SIG-M5 treated with dmso at 0.1 percent for 504 hours (cell line): ENCODE measurements around the gene PLBD2.

Experiments
- DNase-seq: peaks from one replicate; lab custom pipeline; 2025; ENCODE audit not compliant: unreplicated experiment; lab: John Stamatoyannopoulos, UW

Gene PLBD2

GRCh38 chr12:113368331-113368730, 9.9 kb downstream of the PLBD2 start:
- no peak for DNase-seq

- DNase-seq: no peak
These were observed 11.1 kb downstream of the PLBD2 start for GRCh38 chr12:113369391-113369985.

DNA sequence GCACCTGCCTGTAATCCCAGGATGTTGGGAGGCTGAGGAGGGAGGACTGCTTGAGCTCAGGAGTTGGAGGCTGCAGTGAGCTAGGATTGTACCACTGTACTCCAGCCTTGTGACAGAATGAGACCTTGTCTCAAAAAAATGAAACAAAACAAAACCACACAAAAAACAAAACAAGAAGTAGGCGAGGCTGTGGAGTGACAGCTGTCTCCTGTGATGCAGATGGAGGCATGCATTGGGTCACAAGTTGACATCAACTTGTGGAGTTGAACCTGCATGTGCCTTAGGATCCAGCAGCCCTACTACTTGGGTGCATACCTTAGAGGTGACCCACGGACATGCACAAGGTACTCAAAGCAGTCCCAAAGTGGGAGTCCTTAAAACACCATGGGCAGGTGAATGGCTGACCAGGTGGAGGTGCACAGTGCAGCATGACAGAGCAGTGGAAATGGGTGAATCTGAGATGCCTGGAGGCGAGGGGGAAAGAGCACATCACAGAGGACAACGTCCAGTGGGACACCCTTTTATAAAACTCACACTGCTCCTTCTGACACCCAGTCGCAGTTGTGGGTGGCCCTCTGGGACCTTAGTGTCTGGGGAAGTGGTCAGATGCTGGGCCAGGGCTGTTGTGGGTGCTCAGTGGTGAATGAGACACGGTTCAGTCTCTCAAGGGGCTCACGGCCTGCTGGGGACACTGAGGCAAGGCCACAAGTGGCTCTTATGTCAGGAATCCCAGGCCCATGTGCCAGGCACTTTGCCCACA, 12.7 kb downstream of the PLBD2 start:
- no peak for DNase-seq

DNA sequence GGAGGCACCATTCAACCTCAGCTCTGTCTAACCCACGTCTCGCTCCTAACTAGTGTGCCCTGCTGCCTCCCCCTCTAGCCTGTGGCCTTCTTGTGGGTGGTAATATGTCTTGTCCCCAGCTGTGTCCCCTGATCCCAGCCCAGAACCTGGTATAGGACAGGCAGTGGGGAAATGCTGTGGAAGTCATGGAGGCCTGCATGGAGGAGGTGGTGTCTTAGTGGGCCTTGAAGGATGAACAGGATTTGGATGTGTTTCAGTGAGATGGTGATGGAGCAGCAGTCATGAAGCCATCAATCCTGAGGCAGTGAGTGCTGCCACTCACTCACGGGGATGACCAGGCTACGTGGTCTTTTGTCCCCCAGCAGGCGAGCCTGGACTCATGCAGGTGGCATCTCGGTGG, 13.4 kb downstream of the PLBD2 start:
- no peak for DNase-seq

DNA sequence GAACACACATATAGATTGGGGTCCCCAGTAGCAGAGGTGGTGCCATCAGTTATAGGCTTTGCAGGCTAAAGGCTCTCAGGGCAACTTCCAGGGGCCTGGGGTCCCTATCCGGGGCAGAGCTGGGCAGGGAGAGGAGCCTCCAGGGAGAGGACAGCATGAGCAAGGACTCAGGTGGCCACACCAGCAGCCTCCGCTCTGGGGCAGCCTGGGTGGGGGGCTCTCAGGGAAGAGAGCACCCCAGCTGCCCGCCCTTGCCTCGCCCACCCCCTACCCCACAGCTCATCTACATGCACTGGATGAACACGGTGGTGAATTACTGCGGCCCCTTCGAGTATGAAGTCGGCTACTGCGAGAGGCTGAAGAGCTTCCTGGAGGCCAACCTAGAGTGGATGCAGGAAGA, 14.0 kb downstream of the PLBD2 start:
- no peak for DNase-seq

- no peak for DNase-seq
These were observed 15.1 kb downstream of the PLBD2 start for GRCh38 chr12:113373440-113373839.

GRCh38 chr12:113373969-113374368, 15.6 kb downstream of the PLBD2 start:
- DNase-seq: no peak

GRCh38 chr12:113374823-113375428, 16.5 kb downstream of the PLBD2 start:
- DNase-seq: no peak

DNA sequence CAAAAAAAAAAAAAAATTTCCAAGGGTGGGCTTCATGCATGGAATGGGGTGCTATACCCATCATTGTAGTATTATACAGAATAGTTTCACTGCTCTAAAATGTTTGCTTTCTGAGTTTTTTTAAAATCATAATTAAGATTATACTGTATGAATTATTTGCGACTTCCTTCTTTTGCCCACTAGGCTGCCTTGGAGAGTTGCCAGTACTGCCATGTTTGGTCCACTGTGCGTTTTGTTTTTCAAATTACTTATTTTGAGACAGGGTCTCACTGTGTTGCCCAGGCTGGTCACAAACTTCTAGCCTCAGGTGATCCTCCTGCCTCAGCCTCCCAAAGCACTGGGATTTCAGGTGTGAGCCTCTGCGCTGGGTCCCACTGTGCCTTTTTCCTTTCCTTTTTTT, 19.9 kb downstream of the PLBD2 start:
- DNase-seq: no peak

DNA sequence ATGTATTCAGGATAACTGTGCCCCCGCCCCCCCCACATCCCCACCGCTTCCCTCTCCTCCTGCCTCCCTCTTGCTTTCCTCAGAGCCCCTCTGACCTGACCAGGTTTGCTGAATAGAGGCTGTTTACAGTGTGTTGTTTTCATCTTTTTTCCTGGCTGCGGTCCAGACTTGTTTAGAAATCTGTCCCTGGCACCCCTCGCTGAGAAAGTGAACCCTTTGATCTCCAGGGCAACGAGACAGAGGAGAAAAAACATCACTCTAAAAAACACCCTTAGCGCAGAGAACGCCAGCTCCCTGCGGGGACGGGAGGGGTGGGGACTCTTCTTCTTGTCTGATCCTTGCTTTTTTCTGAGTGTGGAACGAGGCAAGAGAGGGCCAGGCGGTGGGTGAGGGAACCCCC, 22.8 kb downstream of the PLBD2 start:
- DNase-seq: no peak

DNA sequence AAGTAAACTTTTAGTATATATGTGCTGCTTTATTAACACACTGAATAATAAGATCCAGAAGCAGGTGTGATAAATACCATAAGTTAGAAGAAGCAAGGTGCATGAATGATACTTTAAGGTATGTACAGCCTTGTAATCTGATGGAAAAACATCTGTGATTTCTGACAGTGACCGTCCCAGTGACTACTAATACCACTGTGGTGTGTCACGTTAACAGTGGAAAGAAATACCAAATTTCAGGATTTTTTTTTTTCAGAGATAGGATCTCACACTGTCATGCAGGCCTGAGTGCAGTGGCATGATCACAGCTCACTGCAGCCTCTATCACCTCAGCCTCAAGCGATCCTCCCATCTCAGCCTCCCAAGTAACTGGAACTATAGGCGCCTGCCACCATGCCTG, 23.8 kb downstream of the PLBD2 start:
- no peak for DNase-seq

GRCh38 chr12:113384778-113385177, 26.4 kb downstream of the PLBD2 start:
- DNase-seq: no peak

- DNase-seq: no peak
These were observed 27.0 kb downstream of the PLBD2 start for GRCh38 chr12:113385282-113385882.

GRCh38 chr12:113386866-113387566, 28.6 kb downstream of the PLBD2 start:
- no peak for DNase-seq

DNA sequence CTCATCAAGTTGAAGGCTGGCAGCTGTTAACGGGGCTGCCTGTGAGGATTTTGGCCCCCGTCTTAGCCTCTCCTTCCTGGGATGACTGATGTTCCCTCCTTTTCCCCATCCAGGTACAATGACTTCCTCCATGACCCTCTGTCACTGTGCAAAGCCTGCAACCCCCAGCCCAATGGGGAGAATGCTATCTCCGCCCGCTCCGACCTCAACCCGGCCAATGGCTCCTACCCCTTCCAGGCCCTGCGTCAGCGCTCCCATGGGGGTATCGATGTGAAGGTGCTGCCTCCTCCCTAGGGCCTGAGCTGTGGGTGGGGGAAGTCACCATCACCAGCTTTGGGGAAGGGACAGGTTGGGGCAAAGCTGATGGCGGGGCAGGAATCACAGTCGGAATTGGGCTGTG, 29.2 kb downstream of the PLBD2 start:
- DNase-seq: no peak

- no peak for DNase-seq
These were observed 30.0 kb downstream of the PLBD2 start for GRCh38 chr12:113388351-113388750.

- DNase-seq: no peak
These were observed 32.0 kb downstream of the PLBD2 start for GRCh38 chr12:113390064-113391043.

DNA sequence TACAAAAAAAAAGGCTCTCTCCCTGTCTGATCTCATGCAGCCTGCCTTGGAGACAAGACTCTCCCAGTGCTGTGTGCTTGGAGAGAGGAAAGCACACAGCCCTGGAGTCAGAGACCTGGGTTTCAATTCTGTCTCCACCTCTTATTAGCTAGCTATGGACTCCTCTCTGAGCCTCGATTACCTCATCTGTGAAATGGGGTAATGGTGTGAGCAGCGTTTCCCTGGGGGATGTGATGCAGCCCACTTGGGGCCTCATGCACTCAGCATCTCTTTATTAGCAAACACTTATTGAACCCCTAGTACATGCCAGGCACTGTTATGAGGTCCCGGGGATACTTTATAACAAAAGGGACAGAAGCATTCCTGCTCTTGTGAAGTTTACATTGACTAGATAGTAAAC, 32.8 kb downstream of the PLBD2 start:
- DNase-seq: no peak

DNA sequence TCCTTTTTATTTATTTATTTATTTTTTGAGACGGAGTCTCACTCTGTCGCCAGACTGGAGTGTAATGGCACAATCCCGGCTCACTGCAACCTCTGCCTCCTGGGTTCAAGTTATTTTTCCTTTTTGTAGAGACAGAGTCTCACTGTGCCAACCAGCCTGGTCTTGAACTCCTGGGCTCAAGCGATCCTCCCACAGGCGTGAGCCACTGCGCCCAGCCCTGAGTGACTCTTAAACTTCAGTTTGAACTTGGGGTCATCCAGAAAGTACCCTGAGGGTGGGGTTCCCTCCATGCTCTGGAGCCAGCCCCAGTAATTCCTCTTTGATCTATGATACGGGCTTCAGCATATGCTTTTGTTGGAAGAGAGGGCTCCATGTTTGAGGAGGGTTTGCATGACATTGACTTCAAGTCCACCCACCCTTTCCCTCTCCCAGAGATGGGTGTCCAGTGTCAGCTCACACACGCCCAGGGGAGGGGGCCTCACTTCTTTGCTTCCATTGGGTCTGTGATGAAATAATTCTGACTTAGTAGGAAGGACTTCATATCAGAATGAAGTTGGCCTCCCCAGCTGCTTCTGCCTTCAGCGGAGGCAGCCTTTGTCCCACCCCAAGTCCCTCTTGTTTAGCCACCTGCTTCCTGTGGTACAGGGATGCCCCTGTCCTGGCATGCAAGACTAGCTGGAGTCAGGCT, 33.4 kb downstream of the PLBD2 start:
- DNase-seq: no peak

DNA sequence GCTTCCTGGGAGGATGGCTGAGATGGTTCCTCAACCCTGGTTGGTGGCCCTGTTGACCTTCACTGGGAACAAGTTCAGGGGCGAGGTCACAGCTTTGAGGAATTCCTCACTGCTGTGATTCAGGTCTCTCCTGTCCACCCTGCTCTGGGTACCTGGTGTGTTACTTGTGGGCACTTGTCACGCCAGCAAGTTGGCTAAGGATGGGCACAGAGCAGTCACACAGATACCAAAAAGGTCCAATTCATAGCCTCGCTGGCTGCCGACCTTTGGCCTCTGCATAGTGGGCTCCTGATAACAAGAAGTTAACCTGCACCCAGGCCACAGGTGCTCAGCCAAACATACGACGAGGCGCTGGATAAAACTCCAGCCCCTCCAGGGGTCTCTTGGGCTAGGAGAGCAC, 34.1 kb downstream of the PLBD2 start:
- no peak for DNase-seq
